Heart right ventricle (tissue), 16 donors: ENCODE data around the gene B3GALT5. TPM values are rescaled to one million over a fixed set of nuclear protein-coding genes. Genes with fewer than 3 reads are reported as not detected.

ENCODE experiments used
- ATAC-seq, 8 donors: fragments of 200-7000 bp; cut with Tn5 transposase; one replicate each; pipeline ENCODE4 v1.9.1; 2020; ENCODE audit warnings: mild to moderate bottlenecking in 8 of 8, moderate library complexity in 8 of 8, moderate number of reproducible peaks in 1 of 8
- DNase-seq, 2 donors: peaks; one replicate each; pipeline ENCODE4 v3.0.0-alpha.2; 2020
- H3K27ac ChIP-seq, 10 donors: fragments of 200-600 bp; sonication (generic) in 2 of 10; one replicate each; pipeline versions ENCODE4 v1.5.0 to v1.8.0; 2020 to 2022; ENCODE audit warnings: mild to moderate bottlenecking in 3 of 10
- H3K27me3 ChIP-seq, 7 donors: fragments of 200-600 bp; one replicate each; pipeline ENCODE4 v1.8.0; 2021 to 2022; ENCODE audit warnings: mild to moderate bottlenecking in 2 of 7
- H3K36me3 ChIP-seq, 9 donors: fragments of 200-600 bp; sonication (generic) in 1 of 9; one replicate each; pipeline versions ENCODE4 v1.5.0 to v1.8.0; 2020 to 2022; ENCODE audit warnings: mild to moderate bottlenecking in 2 of 9
- H3K4me1 ChIP-seq, 9 donors: fragments of 200-600 bp; sonication (generic) in 1 of 9; one replicate each; pipeline versions ENCODE4 v1.5.0 to v1.8.0; 2020 to 2022; ENCODE audit warnings: mild to moderate bottlenecking in 4 of 9
- H3K4me3 ChIP-seq, 10 donors: fragments of 200-600 bp; sonication (generic) in 2 of 10; one replicate each; pipeline versions ENCODE4 v1.5.0 to v1.8.0; 2020 to 2022; ENCODE audit warnings: mild to moderate bottlenecking in 7 of 10, moderate library complexity in 2 of 10
- H3K9me3 ChIP-seq, 11 donors: fragments of 200-600 bp in 10 of 11; sonication (generic) in 2 of 11; one replicate each; pipeline versions ENCODE4 v1.5.0 to v1.8.0; 2013 to 2022; ENCODE audit warnings: mild to moderate bottlenecking in 2 of 11, control low read depth in 1 of 11, moderate library complexity in 1 of 11
- WGBS, 2 donors: extraction: QIAGEN DNeasy Blood & Tissue Kit; methylation state at CpG; one replicate each; pipeline ENCODE4 v1.1.7; 2013; ENCODE audit warnings: inconsistent platforms in 1 of 2; 5-methylcytosine and 5-hydroxymethylcytosine counted together
- intact Hi-C, 10 donors: fragments of 100-400 bp; cut with DNase I; formaldehyde crosslinking; loops; one replicate each; pipeline versions ENCODE4 v1.11.1 to v1.14.2; 2022
- polyA plus RNA-seq, 2 donors: library from polyadenylated mRNA; stranded (reverse); fragments of 200-250 nt; gene quantifications; one replicate each; pipeline ENCODE4 v1.2.3, GENCODE V29; 2013
- total RNA-seq, 10 donors: library from RNA; stranded (reverse); fragmentation: NEBNext Ultra II Directional in 3 of 10; extraction: Animal tissue kit (Norgen Biotek cat#: 25700) in 3 of 10; gene quantifications; one replicate each; pipeline versions ENCODE4 v1.2.1 to v1.2.4, GENCODE V29; 2021 to 2023
- TF ChIP-seq, protein P1 (sequence below), 9 donors: fragments of 200-600 bp; sonication (generic) in 2 of 9; IDR thresholded peaks; one replicate each; pipeline versions ENCODE4 v1.5.0 to v1.8.0; 2021 to 2022; ENCODE audit warnings: antibody characterized with exemption in 9 of 9, mild to moderate bottlenecking in 5 of 9, moderate library complexity in 1 of 9
- donor health status: Arrhythmogenic right ventricular cardiomyopathy.
- donor health status: ischemic (EF 13 %, LVEDD 7.1; RV severe dilation, severe dysfunction).
- donor health status: healthy with polysubstance abuse.
- donor health status: DM: no; HTN: yes; CAD: no.
- donor health status: DM: no; HTN: no; CAD: no.
- donor health status: ischemic (EF 25% LVEDD 6.9; RV normal size, moderate dysfunction).
- donor health status: ischemic (EF 25% LVEDD 5.7; RV mildly dilated, moderate dysfunction).
- donor health status: healthy.
- donor health status: DM: yes; HTN: yes; CAD: no.
- donor health status: Ischemic cardiomyopathy.
- donor health status: ischemic (EF 35%, LVEDD 5.7; RV mildly dilated, moderate dysfunction).
- donor health status: nonischemic (EF 11% LVEDD 7.7; RV severe dilation, severe dysfunction).
- donor health status: DM: yes; HTN: yes; CAD: no.
- donor health status: PGD.
- donor health status: ischemic (EF 29% LVEDD 5.4; RV normal size, mild dysfunction).
- donor health status: nonischemic (EF 23%, LVEDD 6.1; RV moderate dilation, normal function).

The B3GALT5 gene
- total and polyA plus RNA-seq, 12 donors = under 0.01 to 0.81 (median 0.15) TPM; not detected in 1

DNA sequence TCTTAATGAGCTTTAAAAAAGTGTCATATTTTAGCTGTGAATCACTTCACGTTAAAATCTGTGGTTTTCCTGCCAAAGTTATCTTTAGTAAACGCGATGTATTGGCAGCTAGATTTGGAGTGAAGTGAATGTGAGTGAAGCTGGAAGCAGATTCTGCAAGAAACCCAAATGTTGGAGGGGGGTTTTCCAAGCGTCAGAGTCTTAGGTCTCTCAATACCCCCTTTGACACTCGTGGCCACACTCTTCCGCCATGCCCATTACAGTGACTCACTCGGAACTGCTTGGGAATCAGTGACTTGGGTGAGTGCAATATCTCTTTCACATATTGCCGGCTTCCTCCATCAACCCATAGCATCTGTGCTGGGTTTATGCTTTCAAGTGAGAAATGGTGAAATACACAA is 17.5 kb downstream of the B3GALT5 start:
- no peaks in the 10 kb centered on the region for H3K9me3 ChIP-seq
- H3K4me1 ChIP-seq = no peaks in the 10 kb centered on the region
- no peak overlapping the region for H3K4me3 ChIP-seq
- DNase-seq (no peak), ATAC-seq (no peak)
- 60 to 70% methylated on average over 8 of the region's 8 CpGs for WGBS, 2 donors
- H3K27ac ChIP-seq = no peak overlapping the region
- TF ChIP-seq, protein P1, sequence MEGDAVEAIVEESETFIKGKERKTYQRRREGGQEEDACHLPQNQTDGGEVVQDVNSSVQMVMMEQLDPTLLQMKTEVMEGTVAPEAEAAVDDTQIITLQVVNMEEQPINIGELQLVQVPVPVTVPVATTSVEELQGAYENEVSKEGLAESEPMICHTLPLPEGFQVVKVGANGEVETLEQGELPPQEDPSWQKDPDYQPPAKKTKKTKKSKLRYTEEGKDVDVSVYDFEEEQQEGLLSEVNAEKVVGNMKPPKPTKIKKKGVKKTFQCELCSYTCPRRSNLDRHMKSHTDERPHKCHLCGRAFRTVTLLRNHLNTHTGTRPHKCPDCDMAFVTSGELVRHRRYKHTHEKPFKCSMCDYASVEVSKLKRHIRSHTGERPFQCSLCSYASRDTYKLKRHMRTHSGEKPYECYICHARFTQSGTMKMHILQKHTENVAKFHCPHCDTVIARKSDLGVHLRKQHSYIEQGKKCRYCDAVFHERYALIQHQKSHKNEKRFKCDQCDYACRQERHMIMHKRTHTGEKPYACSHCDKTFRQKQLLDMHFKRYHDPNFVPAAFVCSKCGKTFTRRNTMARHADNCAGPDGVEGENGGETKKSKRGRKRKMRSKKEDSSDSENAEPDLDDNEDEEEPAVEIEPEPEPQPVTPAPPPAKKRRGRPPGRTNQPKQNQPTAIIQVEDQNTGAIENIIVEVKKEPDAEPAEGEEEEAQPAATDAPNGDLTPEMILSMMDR (IDR thresholded peaks at IDR 0.05) = no peak
- H3K36me3 ChIP-seq = no peaks in the 10 kb centered on the region
- intact Hi-C loops = loop anchor here in 1 of 10 donors (10.0 kb wide), 1 partner anchor 105 kb away; no protein-coding TSS in a partner anchor
- peaks cover 0 to 7% (median 0%) of the 10 kb centered on the region in 7 donors for H3K27me3 ChIP-seq

DNA sequence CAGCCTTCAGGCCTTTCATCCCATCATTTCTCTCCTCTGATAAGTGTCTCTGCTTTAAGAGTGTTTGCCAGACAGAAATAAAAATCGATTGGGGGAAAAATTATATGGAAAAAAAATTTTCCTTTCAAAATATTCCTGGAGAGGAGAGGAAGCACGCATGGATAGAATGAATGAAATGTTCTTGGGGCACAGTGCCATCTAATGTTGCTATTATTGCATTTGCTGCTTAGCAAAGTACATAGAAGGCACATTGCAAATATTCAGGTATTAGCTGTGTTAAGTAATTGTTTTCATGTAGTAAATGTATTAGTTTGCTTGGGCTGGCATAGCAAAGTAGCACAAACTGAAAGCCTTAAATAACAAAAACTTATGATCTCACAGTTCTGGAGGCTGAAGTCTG is 18.1 kb downstream of the B3GALT5 start:
- no peak overlapping the region for H3K4me3 ChIP-seq
- DNase-seq (no peak), ATAC-seq (no peak)
- H3K27ac ChIP-seq = no peak overlapping the region
- no peaks in the 10 kb centered on the region for H3K9me3 ChIP-seq
- WGBS, 2 donors = 40 to 43% methylated on average over 2 of the region's 2 CpGs
- TF ChIP-seq, protein P1 (IDR thresholded peaks at IDR 0.05) = peak in 3 of 9 donors; percentile 22 to 31 (median 23)
- H3K4me1 ChIP-seq = no peaks in the 10 kb centered on the region
- intact Hi-C loops = loop anchor here in 1 of 10 donors (10.0 kb wide), 1 partner anchor 106 kb away; no protein-coding TSS in a partner anchor
- no peaks in the 10 kb centered on the region for H3K36me3 ChIP-seq
- H3K27me3 ChIP-seq = peaks cover 0 to 7% (median 0%) of the 10 kb centered on the region in 7 donors

DNA sequence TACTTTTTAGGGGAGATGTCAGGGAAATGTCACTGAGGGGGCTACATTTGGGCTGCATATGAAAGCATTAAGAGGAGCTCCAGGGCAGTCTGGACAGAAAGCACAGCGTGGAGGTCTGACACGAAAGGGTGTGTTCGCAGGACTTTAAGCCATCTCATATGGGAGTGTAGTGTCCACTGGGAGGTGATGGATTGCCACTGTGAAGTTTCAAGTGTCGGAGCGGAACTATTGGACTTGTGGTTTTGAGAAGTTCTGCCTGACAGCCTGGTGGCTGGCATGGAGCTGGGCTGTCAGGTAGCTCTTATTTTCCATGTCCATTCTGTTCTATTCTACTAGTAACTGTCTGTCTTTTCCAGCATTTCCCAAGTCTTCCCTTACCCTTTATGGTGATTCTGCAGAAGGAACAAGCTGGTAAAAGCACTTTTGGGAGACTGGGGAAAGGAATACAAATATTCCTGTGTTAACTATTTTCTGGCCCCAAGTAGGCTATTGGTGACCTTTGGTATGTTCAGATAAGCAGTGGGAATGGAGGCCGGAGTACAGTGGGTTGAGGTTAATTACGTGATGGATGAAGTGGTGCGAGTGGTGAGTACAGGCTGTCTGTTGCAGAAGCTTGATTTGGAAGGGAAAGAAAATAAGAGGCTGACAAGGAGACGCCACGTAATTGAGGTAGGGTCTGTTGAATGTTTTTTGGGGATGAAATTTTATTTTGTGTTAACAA is 19.3 kb downstream of the B3GALT5 start:
- TF ChIP-seq, protein P1 (IDR thresholded peaks at IDR 0.05) = no peak
- 87 to 91% methylated on average over 10 of the region's 10 CpGs for WGBS, 2 donors
- Histone ChIP-seq H3K4me3 (no peak overlapping the region), H3K27ac (no peak overlapping the region), H3K9me3 (no peaks in the 10 kb centered on the region), H3K4me1 (no peaks in the 10 kb centered on the region), H3K27me3 (peaks cover 0 to 3% (median 0%) of the 10 kb centered on the region in 7 donors), H3K36me3 (no peaks in the 10 kb centered on the region)
- intact Hi-C loops = loop anchor here in 1 of 10 donors (10.0 kb wide), 1 partner anchor 107 kb away; no protein-coding TSS in a partner anchor
- ATAC-seq = no peak
- DNase-seq = no peak

DNA sequence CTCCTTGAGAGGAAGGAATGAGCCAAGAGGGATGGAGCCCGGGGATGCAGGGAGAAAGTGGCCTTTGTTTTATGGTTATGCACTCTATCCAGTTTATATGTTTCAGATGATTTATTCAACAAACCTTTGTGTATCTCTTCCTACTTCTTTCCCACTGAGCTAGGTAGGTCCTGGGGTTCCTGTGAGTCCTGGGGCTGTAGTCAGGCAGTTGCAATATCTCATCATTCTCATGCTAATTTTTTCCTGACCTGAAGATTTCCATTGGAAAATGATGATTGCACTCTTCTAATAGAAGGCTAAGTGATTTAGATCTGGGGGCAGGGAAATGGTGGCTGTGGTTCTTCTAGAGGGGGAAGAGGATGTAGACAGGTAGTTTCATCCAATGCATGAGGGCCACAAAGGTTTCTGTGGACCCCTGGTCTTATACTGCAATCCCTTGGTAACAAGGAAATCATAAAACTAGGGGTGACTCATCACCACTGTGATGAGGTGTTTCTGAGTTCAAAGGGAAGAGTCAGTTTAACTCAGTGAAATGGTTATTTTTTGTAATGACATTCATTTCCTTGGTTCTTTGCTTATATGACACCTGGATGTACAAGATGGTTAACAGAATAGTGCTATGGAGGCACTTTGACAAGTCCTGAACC is 20.2 kb downstream of the B3GALT5 start:
- intact Hi-C loops = loop anchor here in 1 of 10 donors (10.0 kb wide), 1 partner anchor 108 kb away; no protein-coding TSS in a partner anchor
- Histone ChIP-seq H3K27me3 (peaks cover 0 to 9% (median 0%) of the 10 kb centered on the region in 7 donors), H3K4me3 (no peak overlapping the region), H3K4me1 (no peaks in the 10 kb centered on the region), H3K9me3 (no peaks in the 10 kb centered on the region), H3K27ac (no peak overlapping the region), H3K36me3 (no peaks in the 10 kb centered on the region)
- DNase-seq = no peak
- no peak for ATAC-seq
- TF ChIP-seq, protein P1 (IDR thresholded peaks at IDR 0.05) = no peak
- WGBS, 2 donors = 93 to 100% methylated on average over 1 of the region's 1 CpG
